IPS-18a (cell line): ENCODE results near the gene SESN1.

Source experiments
- H3K27ac ChIP-seq: one replicate; pipeline ENCODE4 v1.5.1; 2013; ENCODE audit warnings: low read length
- H3K27me3 ChIP-seq: one replicate; pipeline ENCODE4 v1.6.1; 2013; ENCODE audit warnings: mild to moderate bottlenecking, low read length; ENCODE audit not compliant: control insufficient read depth, insufficient read depth
- H3K36me3 ChIP-seq: one replicate; pipeline ENCODE4 v1.6.1; 2013; ENCODE audit warnings: low read depth, low read length; ENCODE audit not compliant: control insufficient read depth
- H3K4me1 ChIP-seq: one replicate; pipeline ENCODE4 v1.6.1; 2013; ENCODE audit warnings: low read depth, low read length; ENCODE audit not compliant: control insufficient read depth
- H3K4me3 ChIP-seq: one replicate; pipeline ENCODE4 v1.5.1; 2013; ENCODE audit warnings: low read length
- H3K9ac ChIP-seq: one replicate; pipeline ENCODE4 v1.6.1; 2013; ENCODE audit warnings: mild to moderate bottlenecking, low read length, moderate library complexity
- H3K9me3 ChIP-seq: one replicate; pipeline ENCODE4 v1.6.1; 2013; ENCODE audit warnings: low read depth, low read length; ENCODE audit not compliant: control insufficient read depth

SESN1 gene

GRCh38 chr6:109076377-109076776 lies 18.3 kb downstream of the SESN1 start:
- no peak overlapping the region for H3K27ac ChIP-seq
- H3K27me3 ChIP-seq, result no peaks in the 10 kb centered on the region
- H3K4me1 ChIP-seq, result peaks cover 4% of the 10 kb centered on the region
- H3K9ac ChIP-seq, result no peak overlapping the region
- H3K4me3 ChIP-seq, result no peak overlapping the region
- no peaks in the 10 kb centered on the region for H3K36me3 ChIP-seq
- no peaks in the 10 kb centered on the region for H3K9me3 ChIP-seq

- Histone ChIP-seq H3K36me3 (no peaks in the 10 kb centered on the region), H3K4me3 (no peak overlapping the region), H3K4me1 (peaks cover 4% of the 10 kb centered on the region), H3K27ac (no peak overlapping the region), H3K9me3 (no peaks in the 10 kb centered on the region), H3K9ac (no peak overlapping the region), H3K27me3 (no peaks in the 10 kb centered on the region)
Observed at GRCh38 chr6:109075934-109076333, 18.7 kb downstream of the SESN1 start.

- Histone ChIP-seq H3K9ac (no peak overlapping the region), H3K9me3 (no peaks in the 10 kb centered on the region), H3K36me3 (no peaks in the 10 kb centered on the region), H3K4me3 (no peak overlapping the region), H3K27ac (no peak overlapping the region), H3K27me3 (no peaks in the 10 kb centered on the region), H3K4me1 (peaks cover 4% of the 10 kb centered on the region)
Observed at GRCh38 chr6:109074133-109074415, 20.6 kb downstream of the SESN1 start.

- H3K27ac ChIP-seq, result no peak overlapping the region
- no peak overlapping the region for H3K9ac ChIP-seq
- peaks cover 4% of the 10 kb centered on the region for H3K4me1 ChIP-seq
- no peak overlapping the region for H3K4me3 ChIP-seq
- no peaks in the 10 kb centered on the region for H3K9me3 ChIP-seq
- no peaks in the 10 kb centered on the region for H3K27me3 ChIP-seq
- H3K36me3 ChIP-seq, result no peaks in the 10 kb centered on the region
Observed at GRCh38 chr6:109073344-109074132, 21.1 kb downstream of the SESN1 start.

- Histone ChIP-seq H3K36me3 (no peaks in the 10 kb centered on the region), H3K4me1 (peaks cover 4% of the 10 kb centered on the region), H3K27ac (no peak overlapping the region), H3K27me3 (no peaks in the 10 kb centered on the region), H3K9me3 (no peaks in the 10 kb centered on the region), H3K9ac (no peak overlapping the region), H3K4me3 (no peak overlapping the region)
Observed at GRCh38 chr6:109071125-109071917, 23.3 kb downstream of the SESN1 start.

GRCh38 chr6:109069746-109070145 lies 24.9 kb downstream of the SESN1 start:
- H3K9me3 ChIP-seq, result no peaks in the 10 kb centered on the region
- H3K27ac ChIP-seq, result peak overlapping the region; percentile 7
- H3K27me3 ChIP-seq, result no peaks in the 10 kb centered on the region
- no peaks in the 10 kb centered on the region for H3K36me3 ChIP-seq
- no peak overlapping the region for H3K9ac ChIP-seq
- H3K4me3 ChIP-seq, result no peak overlapping the region
- peaks cover 4% of the 10 kb centered on the region for H3K4me1 ChIP-seq

- Histone ChIP-seq H3K27me3 (no peaks in the 10 kb centered on the region), H3K4me3 (no peak overlapping the region), H3K36me3 (no peaks in the 10 kb centered on the region), H3K9ac (no peak overlapping the region), H3K4me1 (peaks cover 16% of the 10 kb centered on the region), H3K9me3 (no peaks in the 10 kb centered on the region), H3K27ac (no peak overlapping the region)
Observed at GRCh38 chr6:109062767-109063352, 31.8 kb downstream of the SESN1 start.

- no peaks in the 10 kb centered on the region for H3K27me3 ChIP-seq
- H3K9me3 ChIP-seq, result no peaks in the 10 kb centered on the region
- H3K27ac ChIP-seq, result no peak overlapping the region
- peaks cover 16% of the 10 kb centered on the region for H3K4me1 ChIP-seq
- no peak overlapping the region for H3K9ac ChIP-seq
- H3K4me3 ChIP-seq, result no peak overlapping the region
- no peaks in the 10 kb centered on the region for H3K36me3 ChIP-seq
Observed at GRCh38 chr6:109062216-109062615, 32.4 kb downstream of the SESN1 start.

- no peak overlapping the region for H3K4me3 ChIP-seq
- H3K9ac ChIP-seq, result no peak overlapping the region
- no peaks in the 10 kb centered on the region for H3K9me3 ChIP-seq
- peaks cover 16% of the 10 kb centered on the region for H3K4me1 ChIP-seq
- no peak overlapping the region for H3K27ac ChIP-seq
- no peaks in the 10 kb centered on the region for H3K36me3 ChIP-seq
- H3K27me3 ChIP-seq, result no peaks in the 10 kb centered on the region
Observed at GRCh38 chr6:109060571-109060970, 34.1 kb downstream of the SESN1 start.

- H3K9ac ChIP-seq, result no peak overlapping the region
- no peak overlapping the region for H3K4me3 ChIP-seq
Observed at GRCh38 chr6:109059571-109060021, 35.0 kb downstream of the SESN1 start.

GRCh38 chr6:109059153-109059552 lies 35.5 kb downstream of the SESN1 start:
- Histone ChIP-seq H3K4me1 (peaks cover 16% of the 10 kb centered on the region), H3K36me3 (no peaks in the 10 kb centered on the region), H3K9me3 (no peaks in the 10 kb centered on the region), H3K4me3 (no peak overlapping the region), H3K27ac (no peak overlapping the region), H3K9ac (no peak overlapping the region), H3K27me3 (no peaks in the 10 kb centered on the region)

More at GRCh38 chr6:109059571-109060021, 35.0 kb downstream of the SESN1 start:
- Histone ChIP-seq H3K27me3 (no peaks in the 10 kb centered on the region), H3K36me3 (no peaks in the 10 kb centered on the region), H3K4me1 (peaks cover 16% of the 10 kb centered on the region), H3K27ac (no peak overlapping the region), H3K9me3 (no peaks in the 10 kb centered on the region)
